Endodermal cell (in vitro differentiated cells): Measurements from ENCODE around the gene DMBT1. TPM values are rescaled to one million over a fixed set of nuclear protein-coding genes. Genes with fewer than 3 reads are reported as not detected.
A peak's percentile ranks its signal among the peaks of the same experiment; 100 is the strongest.
"Not testable (repeated sequence)": the region's sequence is repeated elsewhere in the genome, so short reads cannot be mapped to it uniquely, and the experiment has no call there.

Source experiments
- DNase-seq: peaks from one replicate; pipeline ENCODE4 v3.0.0-alpha.2; 2017
- H3K27ac ChIP-seq: 2 replicates; pipeline ENCODE4 v1.5.1; 2013; ENCODE audit warnings: mild to moderate bottlenecking, low read depth, low read length, moderate library complexity
- H3K27me3 ChIP-seq: 2 replicates; pipeline ENCODE4 v1.6.1; 2013; ENCODE audit warnings: mild to moderate bottlenecking, low read length, moderate library complexity; ENCODE audit not compliant: insufficient read depth, control insufficient read depth, poor library complexity, severe bottlenecking
- H3K36me3 ChIP-seq: 2 replicates; pipeline ENCODE4 v1.7.0; 2013; ENCODE audit warnings: mild to moderate bottlenecking, low read length, moderate library complexity; ENCODE audit not compliant: control insufficient read depth, insufficient read depth
- H3K4me1 ChIP-seq: one replicate; pipeline ENCODE4 v1.7.0; 2013; ENCODE audit warnings: low read length; ENCODE audit not compliant: control insufficient read depth, insufficient read depth
- H3K4me3 ChIP-seq: 2 replicates; pipeline ENCODE4 v1.5.1; 2013; ENCODE audit warnings: mild to moderate bottlenecking, low read length, moderate library complexity
- H3K9ac ChIP-seq: 2 replicates; pipeline ENCODE4 v1.6.1; 2013; ENCODE audit warnings: mild to moderate bottlenecking, low read length, moderate library complexity; ENCODE audit not compliant: poor library complexity, severe bottlenecking; ENCODE audit errors: extremely low read depth
- H3K9me3 ChIP-seq: 2 replicates; pipeline ENCODE4 v1.6.1; 2013; ENCODE audit warnings: mild to moderate bottlenecking, low read length, moderate library complexity; ENCODE audit not compliant: control insufficient read depth
- H3K27ac Mint-ChIP-seq: 2 replicates; pipeline ENCODE4 v1.8.0; 2020; ENCODE audit warnings: mixed read lengths
- H3K27me3 Mint-ChIP-seq: 2 replicates; pipeline ENCODE4 v1.8.0; 2021; ENCODE audit warnings: mild to moderate bottlenecking, mixed read lengths; ENCODE audit not compliant: insufficient read depth
- H3K36me3 Mint-ChIP-seq: 2 replicates; pipeline ENCODE4 v1.8.0; 2020; ENCODE audit warnings: low read depth, mixed read lengths
- H3K4me1 Mint-ChIP-seq: 2 replicates; pipeline ENCODE4 v1.8.0; 2020; ENCODE audit warnings: mixed read lengths
- H3K4me3 Mint-ChIP-seq: 2 replicates; pipeline ENCODE4 v1.8.0; 2020; ENCODE audit warnings: mild to moderate bottlenecking, moderate library complexity, mixed read lengths
- H3K9me3 Mint-ChIP-seq: 2 replicates; pipeline ENCODE4 v1.8.0; 2020; ENCODE audit warnings: mild to moderate bottlenecking, mixed read lengths
- WGBS, 2 experiments: methylation state at CpG; one replicate each; pipeline versions ENCODE4 v1.1.5 to v1.1.7; 2013; ENCODE audit warnings: missing lambda C conversion rate in 2 of 2, mixed read lengths in 1 of 2; ENCODE audit not compliant: insufficient coverage in 1 of 2, insufficient read length in 1 of 2; 5-methylcytosine and 5-hydroxymethylcytosine counted together
- total RNA-seq, 2 donors: library from RNA; stranded (reverse); fragmentation: NEBNext Ultra II Directional in 1 of 2; extraction: Animal tissue kit (Norgen Biotek cat#: 25700) in 1 of 2; gene quantifications; 2 replicates in 1 of 2; 3 replicates in 1 of 2; pipeline ENCODE4 v1.2.1, GENCODE V29; 2021
- TF ChIP-seq, protein P1 (sequence below): fragments of 200-600 bp; sonication (generic); conservative IDR thresholded peaks from 2 replicates; pipeline ENCODE4 v1.5.0; 2021; ENCODE audit warnings: antibody characterized with exemption, mild to moderate bottlenecking

Gene DMBT1
- total RNA-seq, 2 donors from 2014 or later = not detected

DNA sequence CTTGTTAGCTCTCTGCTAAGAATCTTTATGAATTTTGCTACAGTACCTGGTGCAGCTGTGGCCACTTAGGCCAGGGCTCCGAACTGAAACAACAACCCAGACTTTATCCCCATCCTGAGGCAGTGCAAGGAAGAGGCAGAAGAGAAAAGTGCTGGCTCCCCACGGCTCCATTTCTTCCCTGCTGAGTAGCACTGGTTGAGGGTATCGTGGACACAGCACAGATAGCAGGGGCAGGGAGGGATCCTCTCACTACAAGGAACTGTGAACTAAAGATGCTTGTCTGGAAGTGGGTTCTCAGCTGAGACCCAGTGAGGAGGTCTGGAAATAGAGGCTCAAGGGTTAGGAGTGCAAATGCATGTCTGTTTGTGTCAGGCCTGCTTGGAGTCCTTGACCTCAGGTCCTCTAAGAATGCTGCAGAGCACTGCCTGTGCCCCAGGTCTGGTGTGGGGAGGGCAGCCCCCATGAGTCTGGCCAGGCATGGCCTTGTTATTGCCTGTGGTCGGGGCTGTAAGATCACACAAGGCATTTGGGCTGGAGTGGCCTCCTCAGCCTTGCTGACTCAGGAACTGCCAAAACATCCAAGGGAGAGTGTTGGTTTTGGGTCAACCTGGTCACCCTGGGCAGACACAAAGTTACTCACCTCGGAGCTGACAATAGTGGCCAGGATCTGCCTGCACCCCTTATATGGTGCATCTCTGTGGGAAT is 58.1 kb downstream of the DMBT1 start:
- no peak overlapping the region for H3K27ac ChIP-seq
- Mint-ChIP-seq H3K9me3 (peaks cover 18% of the 10 kb centered on the region), H3K36me3 (no peaks in the 10 kb centered on the region), H3K4me3 (no peak overlapping the region), H3K4me1 (no peaks in the 10 kb centered on the region), H3K27ac (no peak overlapping the region), H3K27me3 (peaks cover 4% of the 10 kb centered on the region)
- H3K36me3 ChIP-seq = no peaks in the 10 kb centered on the region
- no peaks in the 10 kb centered on the region for H3K9me3 ChIP-seq
- no peaks in the 10 kb centered on the region for H3K27me3 ChIP-seq
- no peak for DNase-seq
- TF ChIP-seq, protein P1, sequence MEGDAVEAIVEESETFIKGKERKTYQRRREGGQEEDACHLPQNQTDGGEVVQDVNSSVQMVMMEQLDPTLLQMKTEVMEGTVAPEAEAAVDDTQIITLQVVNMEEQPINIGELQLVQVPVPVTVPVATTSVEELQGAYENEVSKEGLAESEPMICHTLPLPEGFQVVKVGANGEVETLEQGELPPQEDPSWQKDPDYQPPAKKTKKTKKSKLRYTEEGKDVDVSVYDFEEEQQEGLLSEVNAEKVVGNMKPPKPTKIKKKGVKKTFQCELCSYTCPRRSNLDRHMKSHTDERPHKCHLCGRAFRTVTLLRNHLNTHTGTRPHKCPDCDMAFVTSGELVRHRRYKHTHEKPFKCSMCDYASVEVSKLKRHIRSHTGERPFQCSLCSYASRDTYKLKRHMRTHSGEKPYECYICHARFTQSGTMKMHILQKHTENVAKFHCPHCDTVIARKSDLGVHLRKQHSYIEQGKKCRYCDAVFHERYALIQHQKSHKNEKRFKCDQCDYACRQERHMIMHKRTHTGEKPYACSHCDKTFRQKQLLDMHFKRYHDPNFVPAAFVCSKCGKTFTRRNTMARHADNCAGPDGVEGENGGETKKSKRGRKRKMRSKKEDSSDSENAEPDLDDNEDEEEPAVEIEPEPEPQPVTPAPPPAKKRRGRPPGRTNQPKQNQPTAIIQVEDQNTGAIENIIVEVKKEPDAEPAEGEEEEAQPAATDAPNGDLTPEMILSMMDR = no peak
- H3K4me3 ChIP-seq = no peak overlapping the region
- 71 to 84% methylated on average over 4 to 5 of the region's 5 CpGs for WGBS, 2 experiments
- no peak overlapping the region for H3K9ac ChIP-seq
- H3K4me1 ChIP-seq = no peaks in the 10 kb centered on the region

DNA sequence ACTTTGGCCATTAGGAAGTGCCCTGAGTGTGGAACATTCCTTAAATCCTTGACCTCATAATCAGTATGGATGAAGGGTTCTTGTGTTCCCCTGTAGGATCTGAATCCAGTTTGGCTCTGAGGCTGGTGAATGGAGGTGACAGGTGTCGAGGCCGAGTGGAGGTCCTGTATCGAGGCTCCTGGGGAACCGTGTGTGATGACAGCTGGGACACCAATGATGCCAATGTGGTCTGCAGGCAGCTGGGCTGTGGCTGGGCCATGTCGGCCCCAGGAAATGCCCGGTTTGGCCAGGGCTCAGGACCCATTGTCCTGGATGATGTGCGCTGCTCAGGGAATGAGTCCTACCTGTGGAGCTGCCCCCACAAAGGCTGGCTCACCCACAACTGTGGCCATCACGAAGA is 60.4 kb downstream of the DMBT1 start:
- not testable (repeated sequence) for H3K4me1 Mint-ChIP-seq, H3K9ac ChIP-seq, H3K4me3 ChIP-seq, H3K27me3 ChIP-seq, H3K27ac Mint-ChIP-seq, H3K27me3 Mint-ChIP-seq, H3K36me3 ChIP-seq, H3K4me3 Mint-ChIP-seq, DNase-seq, H3K36me3 Mint-ChIP-seq, H3K4me1 ChIP-seq, H3K27ac ChIP-seq, H3K9me3 ChIP-seq
- peaks cover 19% of the 10 kb centered on the region for H3K9me3 Mint-ChIP-seq
- WGBS, 2 experiments = 91 to 100% methylated on average over 1 to 8 of the region's 8 CpGs

DNA sequence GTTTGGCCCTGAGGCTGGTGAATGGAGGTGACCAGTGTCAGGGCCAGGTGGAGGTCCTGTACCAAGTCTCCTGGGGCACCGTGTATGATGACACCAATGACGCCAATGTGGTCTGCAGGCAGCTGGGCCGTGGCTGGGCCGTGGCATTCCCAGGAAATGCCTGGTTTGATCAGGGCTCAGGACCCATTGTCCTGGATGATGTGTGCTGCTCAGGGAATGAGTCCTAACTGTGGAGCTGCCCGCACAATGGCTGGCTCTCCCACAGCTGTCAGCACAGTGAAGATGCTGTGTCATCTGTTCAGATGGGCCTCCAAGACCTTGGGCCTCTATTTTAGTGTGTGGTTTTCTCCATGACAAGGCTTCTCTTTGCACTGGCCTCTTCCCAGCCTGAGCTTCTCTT is 64.0 kb downstream of the DMBT1 start:
- Histone ChIP-seq H3K36me3 (no peaks in the 10 kb centered on the region), H3K9me3 (no peaks in the 10 kb centered on the region), H3K9ac (no peak overlapping the region), H3K27me3 (no peaks in the 10 kb centered on the region), H3K4me3 (no peak overlapping the region), H3K27ac (no peak overlapping the region), H3K4me1 (no peaks in the 10 kb centered on the region)
- no peak overlapping the region for H3K4me3 Mint-ChIP-seq
- 88 to 91% methylated on average over 5 of the region's 5 CpGs for WGBS, 2 experiments
- no peaks in the 10 kb centered on the region for H3K4me1 Mint-ChIP-seq
- no peak for DNase-seq
- H3K27me3 Mint-ChIP-seq = peaks cover 2% of the 10 kb centered on the region
- no peak overlapping the region for H3K27ac Mint-ChIP-seq
- no peaks in the 10 kb centered on the region for H3K36me3 Mint-ChIP-seq
- peaks cover 10% of the 10 kb centered on the region for H3K9me3 Mint-ChIP-seq
- TF ChIP-seq, protein P1 = no peak

DNA sequence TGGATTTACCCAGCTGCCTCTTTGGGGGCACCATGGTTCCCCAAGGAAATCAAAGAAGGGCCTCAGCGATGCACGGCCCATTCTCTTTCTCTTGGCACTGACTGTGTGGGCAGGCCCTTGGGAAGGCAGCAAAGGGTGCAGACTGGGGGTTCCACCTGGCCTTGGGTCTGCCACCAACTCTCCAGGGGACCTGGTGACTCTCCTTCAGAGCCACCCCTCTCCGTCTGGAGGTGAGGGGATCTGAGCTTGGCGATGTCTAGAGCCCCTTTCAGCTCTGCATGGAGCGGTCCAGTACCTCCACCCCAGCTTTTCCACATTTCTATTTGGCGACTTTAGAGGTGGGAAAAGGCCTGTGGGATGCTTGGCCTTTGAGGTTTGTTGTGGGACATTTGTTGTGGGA is 70.0 kb downstream of the DMBT1 start:
- H3K27me3 ChIP-seq = no peaks in the 10 kb centered on the region
- peak; percentile 12 for DNase-seq
- 92 to 100% methylated on average over 1 to 5 of the region's 6 CpGs for WGBS, 2 experiments
- TF ChIP-seq, protein P1 = no peak
- Mint-ChIP-seq H3K4me1 (no peaks in the 10 kb centered on the region), H3K27ac (no peak overlapping the region), H3K9me3 (no peaks in the 10 kb centered on the region), H3K4me3 (no peak overlapping the region), H3K36me3 (no peaks in the 10 kb centered on the region), H3K27me3 (peaks cover 5% of the 10 kb centered on the region)
- no peak overlapping the region for H3K27ac ChIP-seq
- no peaks in the 10 kb centered on the region for H3K4me1 ChIP-seq
- H3K4me3 ChIP-seq = no peak overlapping the region
- no peaks in the 10 kb centered on the region for H3K36me3 ChIP-seq
- no peak overlapping the region for H3K9ac ChIP-seq
- no peaks in the 10 kb centered on the region for H3K9me3 ChIP-seq
